Fibroblast of skin of right quadriceps (primary cell): ENCODE data around the gene LAMA2.

Experiments
- DNase-seq: peaks from one replicate; pipeline ENCODE4 v3.0.0-alpha.2; 2013

LAMA2 gene

DNA sequence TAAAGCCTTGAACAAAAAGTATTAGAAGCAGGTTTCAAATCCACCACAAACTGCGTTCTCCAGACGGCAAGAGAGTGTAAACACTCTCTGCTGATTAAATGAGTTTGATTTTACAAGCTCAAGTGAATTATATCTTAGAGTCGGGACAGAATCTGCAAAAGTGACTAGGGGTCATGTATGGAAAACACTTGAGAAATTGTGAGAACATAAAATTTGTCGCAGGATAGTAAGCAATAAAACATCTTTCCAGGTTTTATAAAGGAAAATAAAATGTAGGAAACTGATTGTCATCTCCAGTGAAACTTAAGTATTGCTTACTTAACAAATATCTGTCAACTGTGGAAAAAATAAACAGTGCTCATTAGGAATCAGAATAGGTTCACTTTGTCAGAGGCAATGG, 452.9 kb downstream of the LAMA2 start:
- no peak for DNase-seq

DNA sequence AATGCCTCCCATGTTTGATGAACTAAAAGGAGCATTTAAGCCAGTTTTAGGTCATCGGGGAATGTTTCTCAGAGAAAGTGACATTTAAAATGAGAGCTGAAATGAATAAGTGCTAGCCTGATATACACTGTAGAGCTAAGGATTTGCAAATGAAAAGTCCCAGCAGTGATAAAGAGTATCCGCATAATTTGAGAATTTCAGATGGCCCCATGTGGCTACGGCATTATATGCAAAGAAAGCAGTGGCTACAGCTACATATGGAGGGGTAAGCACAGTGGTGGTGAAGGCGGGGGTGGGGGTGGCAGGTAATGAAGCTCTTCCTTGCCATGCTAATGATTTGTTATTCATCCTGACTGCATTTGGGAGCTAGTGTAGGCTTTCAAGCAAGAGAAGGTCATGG, 455.7 kb downstream of the LAMA2 start:
- DNase-seq = no peak

DNA sequence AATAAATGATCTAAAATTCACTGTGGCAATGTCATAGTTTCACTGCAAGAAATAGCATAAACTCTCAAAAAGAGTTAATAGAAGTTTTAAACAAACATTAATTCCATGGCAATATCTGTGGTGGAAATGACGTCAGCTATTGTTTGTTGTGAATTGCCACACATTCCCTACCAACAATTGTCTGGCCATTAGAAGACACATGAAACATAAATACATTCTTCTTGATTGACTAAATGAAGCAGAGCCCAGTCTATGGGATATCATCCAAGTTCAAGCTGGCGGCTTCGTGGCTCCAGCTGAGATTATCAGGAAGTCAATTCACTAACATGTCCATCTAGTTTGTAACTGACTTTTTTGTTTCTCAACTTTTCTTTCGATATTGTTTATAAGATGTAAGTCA, 458.0 kb downstream of the LAMA2 start:
- peak; percentile 70 for DNase-seq

DNA sequence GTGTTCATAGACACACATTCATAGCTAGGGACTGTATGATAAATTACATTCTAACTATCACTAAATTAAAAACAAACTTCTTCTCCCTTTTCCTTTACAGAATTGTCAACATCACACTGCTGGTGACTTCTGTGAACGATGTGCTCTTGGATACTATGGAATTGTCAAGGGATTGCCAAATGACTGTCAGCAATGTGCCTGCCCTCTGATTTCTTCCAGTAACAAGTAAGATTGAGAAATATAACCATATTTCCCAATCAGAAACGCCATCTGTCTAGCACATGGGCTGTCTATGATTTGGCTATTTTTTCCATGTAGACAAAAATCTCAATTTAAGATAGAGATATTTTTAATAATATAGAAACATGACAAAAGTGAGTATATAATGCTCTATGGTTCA, 459.3 kb downstream of the LAMA2 start:
- peak; percentile 60 for DNase-seq

DNA sequence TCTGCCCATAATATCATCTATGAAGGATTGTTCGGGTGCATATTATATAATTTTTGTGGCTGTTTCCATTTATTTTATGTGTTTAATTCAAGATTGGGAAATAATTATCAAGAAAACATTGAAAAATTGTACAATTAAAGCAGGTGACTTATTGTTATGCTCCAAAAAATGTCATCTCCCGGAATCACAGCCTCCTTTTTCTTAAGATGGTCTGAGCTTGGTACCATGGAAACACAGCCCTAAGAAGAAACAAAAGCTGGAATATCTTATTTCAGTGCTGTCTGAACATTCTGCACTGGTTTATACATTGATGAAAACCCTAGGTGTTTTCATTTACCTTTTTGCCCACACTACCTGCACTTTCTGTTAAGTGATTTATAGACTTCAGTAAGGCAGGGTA, 459.9 kb downstream of the LAMA2 start:
- DNase-seq = no peak

DNA sequence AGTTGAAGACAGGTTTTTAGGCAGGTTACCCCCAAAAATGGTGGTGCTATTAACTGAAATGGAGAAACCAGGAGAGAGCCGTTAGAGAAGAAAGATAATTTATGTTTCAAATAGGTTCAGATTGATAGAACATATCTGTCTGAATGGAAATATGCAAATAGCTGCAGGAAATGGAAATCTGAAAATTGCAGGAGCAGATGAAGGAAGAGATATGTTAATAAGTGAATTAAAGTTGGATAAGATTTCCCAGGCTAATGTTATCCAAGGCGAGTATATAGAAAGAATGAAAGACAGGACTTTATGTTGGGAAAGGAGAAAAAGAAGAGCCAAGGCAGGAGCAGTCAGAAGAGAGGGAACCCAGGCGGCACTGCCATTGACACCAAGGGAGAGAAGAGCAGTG, 461.4 kb downstream of the LAMA2 start:
- DNase-seq = no peak

DNA sequence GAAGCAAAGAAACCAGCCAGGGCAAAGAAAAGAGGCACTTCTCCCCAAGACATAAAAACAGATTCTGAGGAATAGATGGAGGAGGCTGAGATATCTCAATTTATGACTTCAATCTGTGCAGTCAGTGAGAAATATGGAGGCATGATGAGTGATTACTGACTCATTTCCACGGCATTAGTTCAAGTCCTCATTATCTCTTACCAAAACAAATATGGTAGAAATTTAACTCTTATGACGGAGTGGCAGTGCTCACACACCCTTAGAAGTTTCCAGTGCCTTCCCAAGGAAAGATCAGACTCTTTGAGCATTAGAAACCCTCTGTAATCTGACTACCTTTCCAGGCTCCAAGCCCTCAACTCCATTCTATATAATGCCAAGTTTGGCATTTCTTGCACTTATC, 463.0 kb downstream of the LAMA2 start:
- DNase-seq = peak; percentile 78

DNA sequence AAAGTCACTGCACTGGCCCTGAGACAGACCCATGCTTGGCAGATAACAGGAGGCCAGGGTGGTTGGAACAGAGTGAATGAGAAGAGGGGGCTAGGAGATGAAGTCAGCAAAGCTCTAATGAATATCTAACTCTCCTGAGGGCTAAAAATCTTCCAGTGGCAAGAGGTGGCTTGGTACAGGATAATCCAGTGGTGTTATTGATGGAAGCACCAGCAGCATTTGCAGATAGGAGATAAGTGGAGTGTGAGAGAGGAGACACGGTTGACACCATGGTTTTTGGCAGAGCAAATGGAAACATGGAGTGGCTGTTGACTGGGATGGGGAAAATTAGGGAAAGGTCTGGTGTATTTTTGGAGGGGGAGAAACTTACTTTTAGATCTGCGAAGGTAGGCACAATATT, 464.0 kb downstream of the LAMA2 start:
- DNase-seq = no peak

DNA sequence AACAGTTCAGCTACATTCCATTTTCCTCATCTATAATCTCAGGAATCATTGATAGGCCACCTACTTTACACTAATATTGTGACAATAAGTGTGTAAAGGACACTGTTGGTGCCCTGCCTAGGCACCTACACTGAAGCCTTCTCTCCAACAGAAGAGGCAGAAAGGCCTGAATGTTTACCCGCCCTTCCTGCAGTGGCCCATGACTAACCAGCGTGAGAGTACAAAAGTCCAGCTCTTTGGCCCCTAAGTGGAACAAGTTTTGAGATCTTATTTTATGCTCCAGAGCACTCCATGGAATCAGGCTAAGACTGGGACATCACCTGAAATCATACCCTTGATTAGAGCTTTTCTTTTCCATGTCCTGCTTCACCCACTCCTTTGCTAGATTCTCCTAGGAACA, 467.3 kb downstream of the LAMA2 start:
- no peak for DNase-seq

DNA sequence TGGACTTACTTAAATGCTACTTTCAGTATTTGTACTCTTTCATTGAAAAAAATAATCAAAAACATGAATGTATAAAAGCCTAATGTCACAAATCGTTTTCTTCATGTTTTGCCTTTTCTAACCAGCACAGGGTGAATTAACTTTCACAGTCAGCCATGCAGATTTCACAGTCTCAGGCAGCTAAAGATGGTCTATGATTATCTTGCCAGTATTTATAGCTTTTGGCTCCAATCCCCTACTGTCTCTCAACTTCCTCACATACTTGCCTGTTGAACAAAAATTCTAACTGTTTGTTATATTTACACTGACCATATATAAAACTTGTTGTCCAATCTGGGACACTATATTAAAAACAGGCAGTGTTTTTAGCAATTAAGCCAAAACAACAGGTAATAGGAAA, 468.9 kb downstream of the LAMA2 start:
- peak; percentile 6 for DNase-seq

DNA sequence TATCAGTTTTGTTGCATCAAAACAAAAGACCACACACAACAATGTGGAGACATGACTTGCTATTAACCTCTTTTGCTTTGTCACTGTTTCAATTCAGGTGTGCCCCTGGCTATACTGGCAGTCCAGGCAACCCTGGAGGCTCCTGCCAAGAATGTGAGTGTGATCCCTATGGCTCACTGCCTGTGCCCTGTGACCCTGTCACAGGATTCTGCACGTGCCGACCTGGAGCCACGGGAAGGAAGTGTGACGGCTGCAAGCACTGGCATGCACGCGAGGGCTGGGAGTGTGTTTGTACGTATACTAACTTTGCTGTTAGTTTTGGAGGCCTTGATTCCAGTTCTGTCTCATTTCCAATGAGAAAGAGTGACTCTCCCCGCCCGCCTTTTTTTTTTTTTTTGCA, 470.1 kb downstream of the LAMA2 start:
- no peak for DNase-seq

DNA sequence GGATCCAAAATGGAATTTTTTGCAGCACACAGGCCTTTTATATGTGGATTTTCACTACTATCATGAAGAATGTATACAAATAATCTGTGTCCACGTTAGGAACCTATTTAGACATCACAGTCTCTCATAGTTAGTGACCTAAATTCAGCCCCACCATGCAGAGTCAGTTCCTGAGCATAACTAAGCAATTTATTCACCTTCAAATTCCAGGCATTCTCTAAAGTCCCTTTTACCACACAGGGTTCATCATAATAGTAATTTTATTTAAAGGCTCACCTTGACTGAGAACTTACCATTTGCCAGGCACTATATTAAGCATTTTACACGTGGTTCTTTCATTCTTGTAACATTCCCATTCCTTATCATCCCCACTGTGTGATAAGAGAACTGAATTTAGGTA, 473.2 kb downstream of the LAMA2 start:
- DNase-seq = no peak

DNA sequence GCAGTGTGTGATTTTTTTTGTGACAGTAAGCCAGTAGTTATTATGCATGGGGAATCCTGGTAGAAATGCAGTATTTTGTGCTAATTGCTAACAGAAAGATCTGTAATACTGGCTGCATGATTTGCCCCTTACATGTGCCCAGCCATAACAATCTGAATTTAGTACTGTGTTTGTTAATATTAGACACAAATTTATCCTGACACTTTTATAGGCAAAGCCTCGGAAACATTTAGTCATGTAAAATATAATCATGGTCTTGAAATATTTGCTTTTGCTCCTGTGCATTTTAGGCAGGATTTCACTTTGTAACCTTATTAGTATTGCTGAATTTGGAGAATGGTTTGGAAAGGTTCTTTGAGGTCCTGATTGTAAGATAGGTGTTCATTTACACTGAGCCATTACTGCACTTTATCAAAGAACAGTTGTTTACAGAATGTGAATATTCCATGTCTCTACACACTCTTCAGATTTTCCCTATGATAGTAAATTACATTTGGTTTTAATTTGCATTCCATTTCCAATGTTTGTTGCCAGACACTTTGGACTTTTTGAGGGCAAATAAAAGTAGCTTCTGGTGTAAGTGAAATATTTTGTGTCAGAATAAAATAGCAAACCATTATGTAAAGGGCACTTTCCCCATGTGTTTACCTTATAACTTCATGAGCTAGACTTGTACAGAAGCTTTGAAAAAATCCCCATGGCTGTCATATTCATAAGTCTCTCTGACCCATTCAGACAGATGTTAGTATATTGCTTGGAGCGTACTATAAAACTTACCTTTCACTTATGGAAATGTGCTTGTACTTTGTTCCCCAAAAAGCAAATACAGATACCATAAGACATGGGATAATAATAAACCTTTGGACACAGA, 477.1 kb downstream of the LAMA2 start:
- DNase-seq = peak; percentile 19

DNA sequence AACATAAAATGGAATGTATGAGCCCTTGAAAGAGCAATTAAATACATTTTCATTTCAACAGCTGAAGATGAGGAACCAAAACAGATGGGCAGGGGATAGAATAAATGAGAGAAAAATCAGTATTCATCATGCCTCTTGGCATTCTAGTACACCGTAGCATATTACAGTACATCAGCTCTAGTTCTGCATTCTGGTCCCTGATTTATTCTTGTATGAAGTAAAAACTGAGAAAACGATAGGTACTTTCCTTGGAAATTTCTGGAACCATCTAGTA, 477.7 kb downstream of the LAMA2 start:
- DNase-seq = no peak

DNA sequence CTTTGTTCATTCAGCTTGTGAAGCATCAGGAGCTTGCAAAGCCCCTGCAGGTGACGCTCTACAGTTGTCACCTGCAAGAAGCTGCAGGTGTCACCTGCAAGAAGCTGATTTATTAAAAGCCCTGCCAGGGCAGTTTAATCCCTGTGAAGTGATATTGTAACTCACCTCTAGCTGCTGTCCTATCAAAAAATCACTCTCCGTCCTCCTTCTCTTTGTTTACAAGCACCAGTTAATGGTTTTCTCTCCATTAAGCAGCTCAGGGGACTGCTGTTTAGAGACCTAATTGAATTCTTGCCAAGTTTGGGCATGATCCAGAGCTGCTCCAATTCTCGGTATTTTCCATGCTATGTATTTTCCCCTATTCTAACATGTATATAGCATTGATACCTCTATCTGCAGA, 481.1 kb downstream of the LAMA2 start:
- no peak for DNase-seq

DNA sequence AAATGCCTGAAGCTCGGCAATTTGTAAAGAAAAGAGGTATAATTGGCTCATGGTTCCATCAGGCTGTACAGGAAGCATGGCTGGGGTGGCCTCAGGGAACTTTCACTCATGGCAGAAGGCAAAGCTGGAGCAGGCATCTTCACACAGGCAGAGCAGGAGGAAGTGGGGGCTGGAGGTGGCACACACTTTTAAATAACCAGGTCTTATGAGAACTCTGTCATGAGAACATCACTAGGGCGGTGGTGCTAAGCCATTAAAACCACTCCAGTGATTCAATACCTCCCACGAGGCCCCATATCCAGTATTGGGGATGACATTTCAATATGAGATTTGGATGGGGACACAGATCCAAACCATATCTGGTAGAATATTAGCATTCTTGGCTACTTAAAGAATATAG, 481.8 kb downstream of the LAMA2 start:
- no peak for DNase-seq

DNA sequence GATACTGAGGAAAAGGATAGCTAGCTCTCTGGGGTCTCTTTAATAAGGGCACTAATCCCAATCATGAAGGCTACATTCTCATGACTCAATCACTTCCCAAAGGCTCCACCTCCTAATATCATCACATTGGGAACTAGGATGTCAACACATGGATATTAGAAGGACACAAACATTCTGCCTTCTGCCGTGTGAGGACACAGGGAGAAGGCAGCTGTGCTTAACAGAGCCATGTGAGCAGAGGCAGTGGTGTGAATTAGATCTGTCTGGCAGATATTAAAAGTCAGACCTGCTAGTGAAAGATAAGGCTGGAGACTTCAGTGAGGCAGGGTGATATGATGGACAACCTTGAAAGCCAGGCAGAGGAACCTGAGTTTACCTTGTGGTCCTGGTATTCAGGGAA, 485.1 kb downstream of the LAMA2 start:
- no peak for DNase-seq

DNA sequence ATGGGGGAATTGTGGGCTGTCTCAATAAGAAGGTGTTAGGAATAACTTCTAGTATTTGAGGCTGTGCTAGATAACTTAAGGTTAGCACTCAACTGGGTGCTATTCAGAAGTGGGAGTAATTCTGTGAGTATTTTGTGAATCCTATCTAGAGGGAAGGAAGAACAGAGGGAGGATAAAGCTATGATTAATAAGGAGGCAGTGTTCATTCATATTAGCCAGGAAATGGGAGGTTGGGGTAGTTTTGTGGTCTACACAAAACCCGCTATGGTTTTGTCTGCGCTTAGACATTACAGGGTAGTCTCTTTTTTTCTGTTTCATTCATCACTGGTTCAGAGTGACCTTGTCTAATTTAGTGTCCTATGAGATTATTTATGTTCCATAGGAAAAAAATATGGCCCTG, 486.0 kb downstream of the LAMA2 start:
- no peak for DNase-seq

DNA sequence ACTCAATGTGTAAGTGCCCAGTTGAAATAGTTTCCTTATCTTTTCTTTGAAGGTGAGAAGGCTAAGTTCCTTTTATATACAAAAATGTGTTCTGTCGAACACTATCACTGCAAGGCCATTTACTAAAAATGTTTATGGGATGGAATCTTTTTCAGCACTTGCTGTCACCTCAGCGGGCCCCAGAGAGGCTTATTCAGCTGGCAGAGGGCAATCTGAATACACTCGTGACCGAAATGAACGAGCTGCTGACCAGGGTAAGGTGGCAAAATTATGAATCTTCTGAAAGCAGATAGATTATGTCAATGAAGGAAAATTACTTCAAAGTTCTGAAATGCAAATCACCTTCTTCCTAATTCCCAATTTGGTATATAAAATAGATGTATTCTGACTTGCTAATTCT, 486.8 kb downstream of the LAMA2 start:
- DNase-seq = no peak

DNA sequence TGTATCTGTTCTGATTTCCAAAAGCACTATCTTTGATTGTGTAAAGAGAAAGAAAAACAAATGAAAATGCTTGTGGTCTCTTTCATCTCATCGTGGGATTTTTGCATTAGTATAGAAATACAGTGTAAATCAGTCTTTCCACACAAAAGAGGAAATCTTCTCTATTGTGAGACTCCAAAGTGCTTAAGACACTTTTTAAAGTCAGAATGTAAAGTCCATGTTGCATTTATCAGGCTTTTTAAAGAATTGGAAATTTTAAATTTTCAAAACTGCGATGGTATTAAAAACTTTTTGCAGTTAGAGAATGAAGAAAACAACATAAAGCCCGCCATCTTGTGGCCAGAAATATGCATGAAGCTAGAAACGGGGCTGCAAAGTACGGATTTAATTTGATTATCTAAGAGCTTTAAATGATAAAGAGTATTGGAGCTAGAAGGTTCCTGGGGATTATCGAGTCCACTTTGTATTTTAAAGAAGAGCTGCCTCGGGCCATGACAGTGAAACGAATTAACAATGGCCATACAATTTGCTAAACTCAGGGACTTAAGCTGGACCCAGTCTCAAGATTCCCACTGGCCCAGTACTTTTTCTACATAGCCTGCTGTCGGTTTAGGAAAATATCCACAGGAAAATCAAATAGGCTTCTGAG, 487.5 kb downstream of the LAMA2 start:
- peak; percentile 42 for DNase-seq

DNA sequence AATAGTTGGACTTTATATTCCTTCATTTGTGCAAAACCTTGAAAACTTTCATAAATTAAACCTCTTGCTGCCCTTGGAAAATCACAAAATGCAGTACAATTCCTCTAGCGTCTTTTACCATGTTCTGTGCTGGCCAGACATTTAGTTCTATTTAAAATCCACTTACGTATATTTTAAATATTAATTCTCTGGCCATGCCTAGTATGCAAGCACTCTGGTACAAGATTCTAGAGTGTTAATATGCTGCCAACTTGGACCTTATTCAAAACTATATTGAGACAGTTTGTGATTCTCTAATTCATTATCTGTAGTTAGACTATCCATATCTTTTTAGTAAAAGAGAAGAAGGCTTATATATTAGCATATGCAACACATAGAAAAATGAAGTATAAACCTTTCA, 498.9 kb downstream of the LAMA2 start:
- DNase-seq = no peak

DNA sequence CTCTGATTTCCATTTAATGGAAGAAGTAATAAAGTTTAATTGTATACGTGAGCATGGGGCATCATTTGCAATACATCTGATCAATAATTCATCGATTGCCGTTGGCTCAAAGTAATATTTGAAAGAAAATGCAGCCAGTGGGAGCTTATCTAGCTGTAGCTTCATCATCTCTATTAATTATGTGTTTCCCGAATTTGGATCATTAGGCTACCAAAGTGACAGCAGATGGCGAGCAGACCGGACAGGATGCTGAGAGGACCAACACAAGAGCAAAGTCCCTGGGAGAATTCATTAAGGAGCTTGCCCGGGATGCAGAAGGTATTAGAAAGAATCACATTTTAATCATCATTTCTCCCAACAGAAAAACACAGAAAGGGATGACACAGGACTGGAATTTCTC, 500.0 kb downstream of the LAMA2 start:
- no peak for DNase-seq

DNA sequence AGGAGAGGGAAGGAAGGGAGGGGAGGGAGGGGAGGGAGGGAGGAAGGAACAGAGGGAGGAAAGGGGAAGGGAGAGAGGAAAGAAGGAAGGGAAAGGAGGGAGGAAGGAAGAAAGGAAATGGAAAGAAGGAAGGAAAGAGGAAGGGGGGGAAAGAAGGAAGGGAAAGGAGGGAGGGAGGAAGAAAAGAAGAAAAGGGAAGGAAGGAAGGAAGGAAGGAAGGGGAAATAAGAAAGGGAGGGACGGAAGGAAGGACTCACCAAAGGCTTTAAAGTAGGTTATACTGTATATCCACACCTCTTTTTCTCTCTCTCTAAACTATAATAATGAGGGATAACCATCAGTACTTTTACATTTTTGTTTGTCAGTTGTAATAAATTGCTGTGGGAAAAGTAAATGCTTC, 502.2 kb downstream of the LAMA2 start:
- DNase-seq = no peak

DNA sequence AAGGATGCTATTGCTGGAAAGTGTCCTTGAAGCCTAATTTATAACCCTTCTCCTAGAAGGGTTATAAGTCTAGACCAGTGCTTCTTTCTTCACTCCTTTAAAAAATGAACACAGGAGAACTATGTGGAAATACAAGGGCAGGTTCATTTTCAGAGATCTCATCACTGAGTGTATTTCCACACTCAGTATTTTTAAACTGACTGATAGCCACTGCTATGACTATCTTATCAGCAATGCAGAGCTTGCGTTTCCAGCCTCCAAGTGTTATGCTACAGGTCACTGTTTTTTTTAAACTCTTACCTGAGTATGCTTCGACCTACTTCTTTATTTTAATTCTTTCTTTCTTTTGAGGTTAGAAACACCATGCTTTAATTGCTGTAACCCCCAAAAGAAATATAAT, 508.0 kb downstream of the LAMA2 start:
- DNase-seq = no peak

DNA sequence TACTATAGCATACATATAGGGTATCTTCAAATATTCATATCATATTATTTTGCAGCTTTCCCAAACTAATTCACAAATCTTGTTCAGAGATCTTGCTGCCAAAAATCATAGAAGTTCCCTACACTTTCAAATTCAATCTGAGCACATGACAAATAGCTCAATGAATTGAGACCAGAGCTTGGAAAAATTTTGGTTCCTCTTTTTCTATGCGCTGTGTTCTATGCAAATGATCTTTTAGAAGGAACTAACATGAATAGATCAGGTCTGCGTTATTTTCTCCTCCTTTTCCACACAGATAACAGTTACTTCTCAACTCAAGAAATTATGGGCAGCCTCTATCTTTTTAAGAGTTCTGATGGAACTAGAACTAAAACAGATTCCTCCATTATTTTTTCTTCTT, 510.7 kb downstream of the LAMA2 start:
- DNase-seq = no peak
